T47D (cell line): ENCODE data around the gene UCK1.

Experiments
- DNase-seq, 2 experiments: peaks; one replicate each; pipeline versions ENCODE4 v3.0.0 to v3.0.0-alpha.2; 2011 to 2012; ENCODE audit warnings: low read depth in 1 of 2, low spot score in 1 of 2
- JUND ChIP-seq: IDR thresholded peaks from 2 replicates; pipeline ENCODE4 v1.6.1; 2012; ENCODE audit warnings: low read depth
- in situ Hi-C: cut with HindIII; loops from 2 replicates; pipeline ENCODE4 v1.10.0; 2016; ENCODE audit warnings: low sequenced_read_pairs, low pct_unique_long_range_greater_than_20kb

Gene UCK1

DNA sequence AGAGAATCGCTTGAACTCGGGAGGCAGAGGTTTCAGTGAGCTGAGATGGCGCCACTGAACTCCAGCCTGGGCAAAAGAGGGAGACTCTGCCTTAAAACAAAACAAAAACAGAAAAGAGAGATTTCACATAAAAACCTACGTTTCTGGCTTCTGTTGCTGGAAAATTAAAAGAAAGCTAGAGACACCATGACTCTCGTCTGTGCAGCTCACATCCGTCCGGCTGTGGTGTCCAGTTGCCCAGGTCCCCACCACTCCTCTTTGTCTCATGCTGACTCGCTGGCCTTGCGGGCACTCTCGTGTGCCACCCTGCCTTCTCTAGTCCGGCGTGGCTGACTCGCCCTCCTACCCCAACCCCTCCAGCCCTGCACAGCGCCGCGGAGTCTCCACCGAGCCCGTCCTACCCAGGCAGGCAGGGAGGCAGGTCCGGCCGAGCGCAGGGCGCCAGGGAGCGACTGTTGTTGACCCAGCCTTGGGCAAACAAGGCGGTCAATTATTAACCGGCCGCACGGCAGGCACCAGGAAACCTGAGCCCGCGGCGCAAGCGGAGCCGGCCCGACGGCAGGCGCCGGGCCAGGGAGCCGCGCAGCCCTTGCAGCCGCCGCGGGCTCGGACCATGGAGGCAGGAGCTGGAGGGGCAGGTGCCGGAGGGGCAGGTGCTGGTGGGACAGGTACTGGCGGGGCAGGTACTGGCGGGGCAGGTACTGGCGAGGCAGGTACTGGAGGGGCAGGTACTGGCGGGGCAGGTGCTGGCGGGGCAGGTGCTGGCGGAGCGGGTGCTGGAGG is 14.1 kb upstream of the UCK1 start, which contains the start of gene PRRT1B:
Gene PRRT1B, plus strand, starts transcription at position 521 of the 783 bp plus-strand sequence. Its CDS starts 93 bp downstream, at position 614.
- DNase-seq = peak; percentile 92 to 95
- in situ Hi-C loops = no loop called here
- no peak for TF ChIP-seq JUND

DNA sequence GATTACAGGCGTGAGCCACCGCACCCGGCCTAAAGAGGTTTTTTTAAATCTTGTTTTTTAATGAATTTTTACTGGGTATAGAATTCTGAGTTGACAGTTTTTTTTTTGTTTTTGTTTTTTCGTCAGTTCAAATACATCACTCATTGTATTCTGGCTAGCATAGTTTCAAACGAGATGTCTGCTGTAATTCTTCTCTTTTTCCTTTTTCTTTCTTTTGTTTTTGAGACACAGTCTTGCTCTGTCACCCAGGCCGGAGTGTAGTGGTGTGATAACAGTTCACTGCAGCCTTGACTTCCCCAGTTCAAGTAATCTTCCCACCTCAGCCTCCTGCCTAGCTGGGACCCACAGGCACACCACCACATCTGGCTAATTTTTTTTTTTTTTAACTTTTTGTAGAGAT is 12.1 kb upstream of the UCK1 start:
- in situ Hi-C loops = no loop called here
- no peak for DNase-seq
- no peak for TF ChIP-seq JUND

DNA sequence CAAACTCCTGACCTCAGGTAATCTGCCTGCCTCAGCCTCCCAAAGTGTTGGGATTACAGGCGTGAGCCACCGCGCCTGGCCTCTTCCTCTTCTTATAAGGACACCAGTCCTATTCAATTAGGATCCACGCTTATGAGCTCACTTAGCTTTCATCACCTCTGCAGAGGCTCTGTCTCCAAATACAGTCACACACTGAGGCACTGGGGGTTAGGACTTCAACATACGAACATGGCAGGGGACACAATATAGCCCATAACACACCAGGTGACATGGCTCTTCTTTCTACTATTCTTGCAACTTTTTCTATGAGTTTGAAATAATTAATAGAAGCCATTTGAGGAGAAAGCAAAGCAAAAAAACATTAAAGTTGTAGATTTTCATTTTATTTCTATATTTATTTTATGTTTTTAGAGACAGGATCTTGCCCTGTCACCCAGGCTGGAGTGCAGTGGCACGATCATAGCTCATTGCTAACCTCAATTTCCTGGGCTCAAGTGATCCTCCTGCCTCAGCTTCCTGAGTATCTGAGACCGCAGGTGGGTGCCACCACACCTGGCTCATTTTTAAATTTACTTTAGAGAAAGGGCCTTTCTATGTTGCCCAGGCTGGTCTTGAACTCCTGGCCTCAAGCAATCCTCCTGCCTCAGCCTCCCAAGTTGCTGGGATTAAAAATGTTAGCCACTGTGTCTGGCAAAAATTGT is 8.3 kb upstream of the UCK1 start:
- in situ Hi-C loops = no loop called here
- TF ChIP-seq JUND = no peak
- DNase-seq = no peak

DNA sequence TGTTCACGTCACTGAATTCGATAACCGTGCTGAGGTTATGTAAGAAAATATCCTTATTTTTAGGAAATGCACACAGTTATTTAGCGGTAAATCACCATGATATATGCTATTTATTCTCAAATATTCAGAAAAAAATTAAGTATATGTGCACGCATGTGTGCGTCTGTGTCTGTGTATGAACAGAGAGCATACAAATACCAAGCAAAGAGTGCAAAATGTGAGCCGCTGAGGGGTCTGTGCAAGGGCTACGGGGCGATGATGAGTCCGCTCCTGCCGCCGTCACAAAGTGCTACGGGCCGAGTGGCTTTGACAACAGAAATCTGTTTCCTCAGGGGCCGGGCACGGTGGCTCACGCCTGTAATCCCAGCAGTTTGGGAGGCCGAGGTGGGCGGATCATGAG is 6.9 kb upstream of the UCK1 start:
- no peak for TF ChIP-seq JUND
- in situ Hi-C loops = no loop called here
- DNase-seq = no peak

DNA sequence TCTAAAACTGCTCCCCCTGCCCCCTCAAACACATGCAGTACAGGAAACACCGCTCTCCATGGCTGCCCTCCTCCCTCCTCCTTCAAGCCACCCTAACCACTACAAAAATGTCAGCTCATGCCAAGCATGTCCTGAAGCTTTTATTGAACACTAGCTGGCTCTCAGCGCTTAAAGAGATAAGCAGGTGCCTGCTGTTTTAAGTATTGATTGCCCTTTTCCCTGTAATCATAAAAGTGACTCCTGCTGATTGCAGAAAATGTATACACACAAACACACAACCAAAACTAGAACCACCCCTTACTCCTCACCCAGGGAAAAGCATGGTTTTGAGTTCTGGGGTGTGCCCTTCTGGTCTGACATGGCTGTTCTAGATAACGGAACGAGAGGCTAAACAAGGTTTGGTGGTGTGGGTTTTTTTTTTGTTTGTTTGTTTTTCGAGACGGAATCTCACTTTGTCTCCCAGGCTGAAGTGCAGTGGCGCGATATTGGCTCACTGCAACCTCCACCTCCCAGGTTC is 3.7 kb upstream of the UCK1 start:
- no peak for TF ChIP-seq JUND
- in situ Hi-C loops = no loop called here
- DNase-seq = no peak

DNA sequence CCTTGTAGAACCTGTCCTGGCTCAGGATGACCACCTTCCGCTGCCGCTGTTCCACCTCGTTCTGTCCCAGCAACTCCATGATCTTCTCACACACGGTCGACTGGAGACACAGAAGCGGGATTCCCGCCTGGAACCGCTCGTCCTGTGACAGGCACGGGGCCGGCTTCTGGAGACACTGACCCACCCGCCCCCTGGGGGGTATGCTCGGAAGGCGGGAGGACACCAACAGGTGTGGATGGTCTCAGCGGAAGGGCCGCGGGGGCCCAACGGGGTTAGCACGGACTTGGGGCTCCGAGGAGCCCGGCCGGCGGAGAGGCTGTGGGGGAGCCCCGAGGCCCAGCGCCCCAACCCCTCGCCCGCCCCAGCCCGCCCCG is 530 bp downstream of the UCK1 start:
- TF ChIP-seq JUND = no peak
- DNase-seq = peak; percentile 64 to 86
- in situ Hi-C loops = no loop called here

DNA sequence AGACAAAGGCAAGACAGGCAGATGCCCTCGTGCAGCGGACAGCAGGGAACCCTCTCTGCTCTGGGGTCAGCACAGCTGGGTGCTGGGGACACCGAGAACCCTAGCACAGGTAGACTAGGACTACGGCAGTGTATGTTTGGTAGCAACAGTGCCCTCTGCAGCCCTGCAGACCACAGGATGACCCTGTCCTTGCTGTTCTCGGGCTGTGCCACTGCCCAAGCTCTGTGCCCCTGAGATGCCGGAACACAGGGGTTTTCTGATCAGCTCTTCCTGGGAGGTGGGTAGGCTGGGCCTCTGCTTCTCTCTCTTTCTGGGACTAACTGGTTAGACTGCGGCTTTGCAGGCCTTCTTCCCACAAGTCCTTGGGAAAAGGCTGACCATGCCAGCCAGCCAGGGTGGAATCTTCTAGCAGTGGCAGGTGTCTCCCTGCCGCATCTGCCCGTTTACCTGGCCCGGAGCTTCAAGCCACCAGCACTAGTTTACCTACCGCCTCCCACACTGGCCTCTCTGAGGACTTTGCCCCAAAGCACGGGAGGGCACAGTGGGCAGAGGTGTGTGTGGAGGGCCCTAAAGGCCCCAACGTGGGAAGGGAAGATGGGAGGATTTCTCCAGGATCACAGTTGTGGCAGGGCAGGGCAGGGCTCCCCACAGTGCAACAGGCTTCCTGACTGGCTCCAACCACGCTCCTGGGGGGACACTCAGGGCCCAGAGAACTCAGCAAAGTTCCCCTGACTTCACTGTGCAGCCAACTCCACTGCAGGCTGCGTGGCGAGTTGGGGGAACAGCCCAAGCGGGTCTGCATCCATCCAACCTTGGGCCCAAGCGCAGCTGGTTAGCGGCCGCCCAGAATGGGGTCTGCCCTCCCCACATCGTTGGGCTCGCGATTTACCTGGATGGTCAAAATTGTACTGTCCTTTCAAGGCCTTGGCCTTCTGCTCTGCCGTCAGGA is 1.2 kb downstream of the UCK1 start:
- DNase-seq = no peak
- TF ChIP-seq JUND = no peak
- in situ Hi-C loops = no loop called here

DNA sequence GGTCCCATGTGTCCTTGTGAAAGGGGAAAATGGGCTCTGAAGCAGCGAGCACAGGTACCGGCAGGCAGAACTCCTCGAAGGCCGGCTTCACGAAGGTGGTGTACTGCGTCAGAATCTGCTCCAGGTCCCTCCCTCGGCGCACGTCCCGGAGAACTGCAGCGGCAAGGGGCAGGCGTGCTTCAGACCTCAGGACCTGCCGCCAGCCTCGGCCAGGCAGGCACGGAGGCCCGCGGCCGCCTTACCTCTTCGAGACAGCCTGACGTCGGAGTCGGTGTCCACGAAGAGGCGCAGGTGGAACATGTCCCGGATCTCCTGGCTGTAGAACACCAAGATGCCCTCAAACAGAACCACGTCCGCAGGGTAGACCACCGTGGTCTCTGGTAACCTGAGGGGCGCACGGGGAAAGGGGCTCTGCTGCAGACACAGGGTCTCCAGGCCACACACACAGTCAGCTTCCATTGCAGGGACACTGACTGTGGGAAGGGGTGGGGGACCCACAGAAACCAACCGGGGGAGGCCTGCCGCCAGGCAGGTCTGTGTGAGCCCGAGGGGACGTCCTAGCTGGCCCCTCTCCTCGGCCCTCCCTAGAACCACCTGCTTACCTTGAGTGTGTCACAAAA is 2.1 kb downstream of the UCK1 start:
- DNase-seq = no peak
- no peak for TF ChIP-seq JUND
- in situ Hi-C loops = no loop called here

DNA sequence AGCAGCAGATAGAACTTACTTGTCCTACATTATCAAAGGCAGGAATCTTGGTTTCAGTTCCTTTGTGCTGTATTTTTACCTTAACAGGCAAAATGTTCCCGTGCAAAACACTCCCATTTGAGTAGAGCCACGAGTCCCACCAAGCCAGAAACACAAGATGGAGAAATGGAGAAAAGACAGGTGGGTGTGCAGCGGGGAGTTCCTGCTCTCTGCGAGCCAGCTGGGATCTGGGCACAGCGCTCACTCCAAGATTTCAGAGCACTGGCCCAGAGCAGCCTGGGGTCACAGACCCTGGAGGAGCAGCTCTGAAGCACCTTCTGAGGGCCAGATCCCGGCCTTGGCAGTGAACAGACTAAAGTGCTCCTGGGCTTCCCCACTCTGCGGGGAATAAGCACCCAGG is 2.9 kb downstream of the UCK1 start:
- in situ Hi-C loops = no loop called here
- DNase-seq = no peak
- TF ChIP-seq JUND = no peak

DNA sequence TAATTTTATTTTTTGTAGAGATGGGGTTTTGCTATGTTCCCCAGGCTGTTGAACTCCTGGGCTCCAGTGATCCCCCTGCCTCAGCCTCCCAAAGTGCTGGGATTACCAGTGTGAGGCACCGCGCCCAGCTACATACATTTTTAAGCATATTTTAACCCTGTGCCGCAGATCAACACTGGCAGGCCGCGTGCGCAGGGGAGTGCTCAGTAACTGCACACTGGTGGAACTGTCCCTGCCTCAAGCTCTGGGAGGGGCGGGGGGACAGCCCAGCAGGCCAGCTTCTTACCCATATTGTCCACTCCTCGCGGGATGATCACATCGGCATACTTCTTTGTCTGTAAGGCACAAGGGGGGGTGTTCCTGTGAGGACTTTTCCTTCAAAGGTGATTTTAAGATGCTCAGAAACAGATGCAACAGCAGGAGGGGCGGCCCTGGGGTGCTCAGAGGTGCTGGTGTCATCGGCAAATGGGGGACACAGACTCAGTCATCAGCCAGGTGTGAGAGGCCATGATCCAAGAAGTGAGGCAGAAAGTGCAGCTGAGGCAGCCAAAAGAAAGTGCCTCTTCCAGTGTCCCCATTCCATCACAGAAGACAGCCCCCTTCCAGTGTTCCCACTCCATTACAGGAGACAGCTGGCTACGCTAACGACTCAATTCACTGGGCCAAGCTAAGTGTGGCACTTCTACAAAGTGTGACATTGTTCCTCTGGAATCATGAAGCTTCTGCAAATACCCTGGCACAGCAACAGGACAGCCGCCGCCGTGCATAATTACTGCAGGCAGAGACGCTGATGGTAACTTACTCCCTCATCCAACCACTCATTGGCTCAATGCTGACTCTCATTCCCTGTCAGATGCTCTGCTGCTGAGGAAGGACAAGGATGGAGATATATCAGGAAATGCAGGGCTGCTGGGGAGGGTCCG is 5.2 kb downstream of the UCK1 start:
- no peak for TF ChIP-seq JUND
- DNase-seq = no peak
- in situ Hi-C loops = no loop called here

DNA sequence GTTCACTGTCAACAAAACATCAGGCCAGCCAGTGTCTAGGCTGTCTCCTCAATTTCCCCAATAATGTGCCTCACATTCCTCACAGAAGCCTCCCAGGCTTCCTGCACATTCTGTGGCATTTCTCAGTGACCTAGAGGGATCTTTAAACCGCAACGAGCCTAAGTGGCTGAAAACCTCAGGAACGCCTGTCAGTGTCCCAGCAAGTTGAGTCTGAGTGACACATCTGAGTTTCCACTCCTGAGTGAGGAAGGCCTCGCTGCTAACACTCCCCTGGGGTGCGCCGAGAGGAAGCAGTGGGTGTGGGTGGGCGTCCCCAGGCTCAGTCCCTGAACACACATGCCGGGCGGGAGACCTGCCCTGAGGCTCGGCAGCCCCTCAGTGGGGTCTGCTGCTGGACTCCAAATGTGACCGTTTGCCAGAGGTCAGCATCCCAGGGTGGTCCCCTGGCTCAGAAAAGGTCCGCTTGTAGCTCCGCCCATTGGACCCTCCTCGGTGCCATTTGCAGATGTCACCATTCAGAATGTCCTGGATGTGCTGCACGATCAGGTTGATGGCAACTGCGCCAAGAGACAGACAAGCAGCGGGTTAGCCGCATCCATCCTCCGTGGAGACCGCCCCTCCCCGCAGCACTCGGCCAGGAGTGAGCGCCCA is 6.3 kb downstream of the UCK1 start:
- DNase-seq = no peak
- in situ Hi-C loops = no loop called here

More for the DNA sequence above, 6.3 kb downstream of the UCK1 start:
- no peak for TF ChIP-seq JUND
